ENCODE measurements around the gene TNIP1. TPM values are rescaled to one million over a fixed set of nuclear protein-coding genes. Genes with fewer than 3 reads are reported as not detected.
A peak's percentile ranks its signal among the peaks of the same experiment; 100 is the strongest.

Gene TNIP1, protein sequence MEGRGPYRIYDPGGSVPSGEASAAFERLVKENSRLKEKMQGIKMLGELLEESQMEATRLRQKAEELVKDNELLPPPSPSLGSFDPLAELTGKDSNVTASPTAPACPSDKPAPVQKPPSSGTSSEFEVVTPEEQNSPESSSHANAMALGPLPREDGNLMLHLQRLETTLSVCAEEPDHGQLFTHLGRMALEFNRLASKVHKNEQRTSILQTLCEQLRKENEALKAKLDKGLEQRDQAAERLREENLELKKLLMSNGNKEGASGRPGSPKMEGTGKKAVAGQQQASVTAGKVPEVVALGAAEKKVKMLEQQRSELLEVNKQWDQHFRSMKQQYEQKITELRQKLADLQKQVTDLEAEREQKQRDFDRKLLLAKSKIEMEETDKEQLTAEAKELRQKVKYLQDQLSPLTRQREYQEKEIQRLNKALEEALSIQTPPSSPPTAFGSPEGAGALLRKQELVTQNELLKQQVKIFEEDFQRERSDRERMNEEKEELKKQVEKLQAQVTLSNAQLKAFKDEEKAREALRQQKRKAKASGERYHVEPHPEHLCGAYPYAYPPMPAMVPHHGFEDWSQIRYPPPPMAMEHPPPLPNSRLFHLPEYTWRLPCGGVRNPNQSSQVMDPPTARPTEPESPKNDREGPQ
- 10 to 100 TPM; 63.4 to 72.3 (median 68.8) TPM for polyA plus RNA-seq (ENCODE audit: insufficient read length in 3 of 3)

DNA sequence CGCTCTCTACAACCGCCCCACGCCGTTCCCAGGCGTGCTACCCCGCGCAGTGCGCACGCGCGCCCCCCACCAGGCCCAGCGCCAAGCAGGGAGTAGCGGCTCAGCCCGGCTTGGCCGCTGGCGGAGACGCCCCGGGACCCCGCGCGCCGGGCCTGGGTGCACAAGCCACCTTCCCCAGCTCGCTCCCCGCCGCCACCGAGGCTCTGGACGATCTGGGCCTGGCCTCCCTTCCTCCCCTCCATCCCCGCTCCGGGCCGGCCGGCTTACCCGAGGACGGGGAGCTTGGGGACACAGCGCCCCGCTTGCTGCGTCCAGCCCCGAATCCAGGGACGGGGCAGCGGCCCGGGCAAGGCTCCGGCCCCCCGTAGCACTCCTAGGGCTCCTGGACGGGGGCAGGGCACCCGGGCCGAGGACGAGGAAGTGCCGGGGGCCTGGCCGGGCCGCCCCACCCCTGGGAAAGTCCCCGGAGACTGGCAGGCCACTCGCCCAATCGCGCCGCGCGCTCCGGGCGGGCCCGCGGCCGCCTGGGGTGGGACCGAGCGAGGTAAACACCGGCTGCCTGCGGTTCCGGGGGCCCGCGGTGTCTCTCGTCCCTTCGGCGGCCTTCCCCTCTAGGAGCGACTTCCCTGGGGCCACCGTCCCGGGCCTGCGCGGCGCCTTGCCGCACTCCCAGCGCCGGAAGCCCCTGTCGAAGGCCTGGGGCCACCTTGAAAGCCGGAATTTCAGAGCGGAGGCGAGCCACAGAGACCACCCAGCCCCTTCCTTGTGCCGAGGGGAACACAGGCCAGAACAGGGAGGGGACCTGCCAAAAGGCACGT lies at the start of gene TNIP1:
TNIP1 (minus strand) TSS at position 422 of the 818 bp plus-strand sequence. CDS start 15,939 bp downstream, outside the sequence.
- DNase-seq (ENCODE audit: low read depth in 3 of 3, low spot score in 2 of 3): peak; percentile 54 to 79 (median 72)

DNA sequence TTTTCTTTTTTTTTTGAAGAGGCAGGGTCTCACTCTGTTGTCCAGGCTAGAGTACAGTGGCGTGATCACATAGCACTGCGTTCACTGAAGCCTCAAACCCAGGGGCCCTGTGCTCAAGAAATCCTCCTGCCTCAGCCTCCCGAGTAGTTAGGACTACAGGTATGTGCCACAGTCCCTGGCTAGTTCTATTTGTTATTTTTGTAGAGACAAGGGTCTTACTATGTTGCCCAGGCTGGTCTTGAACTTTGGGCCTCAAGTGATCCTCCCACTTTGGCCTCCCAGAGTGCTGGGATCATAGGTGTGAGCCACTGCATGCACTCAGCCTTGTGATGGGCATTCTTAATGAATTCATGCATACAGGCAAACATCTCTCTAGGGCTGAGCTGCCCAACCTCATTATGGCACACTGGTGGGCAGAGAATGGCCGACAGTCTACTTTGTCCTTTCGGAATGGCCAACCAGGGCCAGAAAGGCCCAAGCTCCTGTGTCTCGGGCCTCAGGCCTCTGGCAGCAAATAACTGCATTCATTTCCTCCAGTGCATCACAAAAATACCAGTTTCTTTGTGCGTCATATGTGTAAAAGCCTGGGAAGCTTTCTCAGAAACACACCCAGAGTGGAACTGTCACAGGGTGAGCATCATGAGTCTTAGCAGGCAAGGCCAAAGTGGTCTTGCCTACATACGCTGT lies 49.5 kb upstream of the TNIP1 start:
- DNase-seq (ENCODE audit: low read depth in 3 of 3, low spot score in 2 of 3): no peak

DNA sequence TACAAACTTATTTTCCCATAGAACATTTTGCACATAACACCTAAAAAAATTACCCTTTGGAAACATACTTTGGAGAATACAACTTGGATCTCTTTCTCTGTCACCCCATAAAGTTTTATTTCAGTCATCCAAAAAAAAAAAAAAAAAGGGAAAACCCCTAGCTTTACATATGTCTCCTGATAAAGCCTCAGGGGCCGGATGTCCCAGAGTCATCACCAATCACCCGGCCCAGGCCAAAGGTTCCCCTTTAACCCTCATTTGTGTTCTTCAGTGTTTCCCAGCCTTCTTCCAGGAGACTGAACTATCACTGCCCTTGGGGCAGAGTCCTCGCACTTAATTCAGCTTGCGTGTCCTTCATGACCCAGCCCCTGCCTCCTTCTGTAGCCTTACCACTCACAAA lies 48.0 kb upstream of the TNIP1 start:
- DNase-seq (ENCODE audit: low read depth in 3 of 3, low spot score in 2 of 3): no peak

DNA sequence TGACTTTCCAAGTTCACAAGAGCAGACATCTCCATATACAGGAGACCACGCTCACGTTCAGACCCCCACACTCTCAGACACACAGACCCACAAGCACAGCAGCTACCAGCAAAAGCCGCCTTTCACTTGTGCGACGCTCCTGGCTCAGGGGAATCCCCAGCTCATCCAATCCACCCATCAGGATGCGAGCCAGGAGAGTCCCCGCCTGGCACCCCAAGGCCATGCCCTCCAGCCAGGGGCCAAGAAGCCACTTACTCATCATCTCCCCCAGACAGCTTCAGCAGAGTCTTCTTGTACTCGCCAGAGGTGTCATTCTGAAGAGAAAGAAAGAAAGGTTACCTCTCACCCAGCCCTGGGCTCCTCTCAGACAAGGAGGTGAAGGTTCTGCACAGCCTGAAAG lies 47.1 kb upstream of the TNIP1 start:
- no peak for DNase-seq (ENCODE audit: low read depth in 3 of 3, low spot score in 2 of 3)

DNA sequence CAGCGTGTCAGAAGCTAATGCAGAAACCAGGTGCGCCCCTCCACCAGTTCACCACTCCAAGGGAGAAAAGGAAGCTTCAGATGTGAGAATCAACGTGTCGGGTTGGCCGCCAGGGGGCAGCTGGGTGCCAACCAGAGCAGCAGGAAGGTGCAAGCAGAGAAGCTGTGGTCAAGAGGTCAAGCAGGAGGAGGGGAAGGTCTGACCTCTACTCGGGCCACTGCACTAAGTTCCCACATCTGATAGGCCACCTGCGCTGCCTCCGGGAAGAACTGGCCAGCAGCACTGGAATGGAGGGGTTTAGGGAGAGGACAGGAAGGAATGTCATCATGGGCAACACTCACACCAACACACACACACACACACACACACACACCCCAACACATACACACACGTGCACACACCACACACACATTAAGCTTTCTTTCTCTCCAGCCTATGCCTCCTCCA lies 45.4 kb upstream of the TNIP1 start:
- peak in 1 of 3 donors; percentile 51 for DNase-seq (ENCODE audit: low read depth in 3 of 3, low spot score in 2 of 3)

DNA sequence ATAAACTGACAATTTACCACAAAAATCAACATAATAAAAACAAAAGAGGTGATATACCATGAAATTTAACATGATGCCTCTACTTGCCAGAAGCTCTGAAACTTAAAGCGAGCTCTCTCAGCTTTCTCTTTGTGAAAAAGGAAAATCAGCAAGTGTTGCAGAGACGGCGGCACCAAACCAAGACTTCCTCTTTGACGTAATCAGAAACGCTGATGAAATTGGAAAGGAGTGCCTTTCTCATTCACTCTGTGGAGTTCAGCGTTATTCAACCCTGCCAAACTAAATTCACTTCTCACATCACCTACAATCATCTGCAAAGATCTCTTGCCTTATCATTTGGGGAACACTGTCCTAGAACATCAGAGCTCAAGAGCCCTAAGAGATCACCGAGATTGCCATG lies 44.6 kb upstream of the TNIP1 start:
- DNase-seq (ENCODE audit: low read depth in 3 of 3, low spot score in 2 of 3): no peak

DNA sequence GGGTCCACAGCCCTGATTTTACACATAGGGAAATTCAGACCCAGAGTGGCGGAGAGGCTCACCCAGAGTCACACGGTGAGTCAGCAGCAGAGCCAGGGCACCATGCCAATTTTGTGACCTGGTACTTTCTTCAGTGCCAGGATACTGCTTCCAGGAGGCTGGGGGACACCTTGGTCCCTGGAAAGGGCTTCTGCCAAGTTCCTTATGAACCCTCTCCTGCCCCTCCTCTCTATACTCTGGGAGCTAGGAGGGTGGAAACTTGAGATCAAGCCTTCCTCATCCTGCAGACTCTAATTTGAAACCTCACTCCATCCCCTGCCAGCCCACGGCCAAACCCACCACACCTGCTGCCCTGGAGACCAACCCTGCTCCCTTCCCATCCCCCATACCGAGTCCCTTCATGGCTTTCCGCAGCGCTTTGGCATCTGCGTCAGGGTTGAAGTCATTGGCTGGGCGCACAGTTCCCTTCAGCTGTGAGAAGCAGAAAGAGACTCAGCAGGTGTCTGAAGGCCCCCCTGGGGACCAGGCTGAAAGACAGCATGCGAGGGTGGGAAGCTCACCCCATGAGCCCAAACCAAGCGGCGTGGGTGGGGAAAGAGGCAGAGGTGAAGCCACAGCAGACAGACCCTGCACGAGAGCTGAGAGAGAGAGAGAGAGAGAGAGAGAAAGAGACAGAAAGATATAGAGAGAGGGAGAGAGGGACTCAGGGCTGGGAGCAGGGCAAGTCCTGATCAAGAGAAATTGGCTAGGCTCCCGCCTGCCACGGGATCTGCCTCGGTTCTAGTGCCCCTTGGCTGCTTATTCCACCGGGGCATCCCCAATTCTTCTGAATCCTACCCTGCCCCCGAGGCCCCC lies 43.3 kb upstream of the TNIP1 start:
- DNase-seq (ENCODE audit: low read depth in 3 of 3, low spot score in 2 of 3): no peak

DNA sequence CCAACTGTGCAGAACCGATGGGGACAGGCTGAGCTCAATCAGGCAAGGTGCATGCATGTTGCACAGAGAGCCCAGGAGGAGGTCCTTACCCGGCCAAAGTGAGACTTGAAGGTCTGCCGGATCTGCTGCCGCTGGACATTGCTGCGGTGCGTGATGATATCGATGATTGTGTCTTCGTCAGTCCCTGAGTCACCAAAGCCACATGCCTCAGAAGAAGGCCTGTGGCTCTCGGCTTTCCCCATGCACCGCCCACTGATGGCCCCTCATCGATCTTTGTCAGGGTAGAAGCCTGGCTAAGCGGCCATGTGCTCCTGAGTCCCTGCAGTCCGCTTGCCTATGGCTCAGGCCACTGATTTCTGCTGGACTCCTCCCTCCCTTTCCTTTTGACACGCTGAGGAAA lies 42.0 kb upstream of the TNIP1 start:
- DNase-seq (ENCODE audit: low read depth in 3 of 3, low spot score in 2 of 3): no peak

DNA sequence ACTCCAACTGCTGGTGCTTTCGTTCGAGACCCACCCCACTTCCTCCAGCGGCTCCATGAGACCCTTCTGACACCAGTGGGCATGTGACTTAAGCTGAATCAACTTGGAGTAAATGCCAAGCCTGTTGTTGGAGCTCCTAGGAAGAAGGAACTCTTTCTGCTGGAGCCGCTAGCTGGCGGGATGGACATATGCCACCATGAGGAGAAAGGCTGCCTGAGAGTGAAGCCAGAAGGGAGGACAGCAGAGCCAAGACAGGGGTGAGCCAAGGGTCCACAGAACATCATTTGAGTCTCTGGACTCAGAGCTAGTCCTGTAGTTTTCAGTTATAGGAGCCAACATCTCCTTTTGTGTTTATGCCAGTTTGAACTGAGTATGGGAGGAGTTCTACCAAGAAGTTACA lies 40.8 kb upstream of the TNIP1 start:
- no peak for DNase-seq (ENCODE audit: low read depth in 3 of 3, low spot score in 2 of 3)

DNA sequence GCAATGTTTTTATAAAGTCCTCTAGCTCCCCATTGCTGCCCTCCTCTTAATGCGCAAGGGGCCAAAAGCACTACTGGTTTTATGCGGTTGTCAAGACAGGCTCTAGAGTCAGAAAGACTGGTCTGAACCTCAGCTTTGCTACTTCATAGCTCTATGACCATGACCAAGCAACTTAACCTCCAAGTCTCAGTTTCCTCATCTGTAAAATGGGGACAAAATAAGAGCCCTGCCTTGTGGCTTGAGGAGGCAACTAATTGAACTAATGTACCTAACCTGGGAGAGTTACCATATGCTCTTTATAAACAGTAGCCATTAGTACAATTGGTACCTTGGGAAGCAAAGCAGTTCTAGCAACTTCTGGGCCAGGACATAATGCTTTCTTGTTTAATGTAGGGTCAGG lies 40.3 kb upstream of the TNIP1 start:
- no peak for DNase-seq (ENCODE audit: low read depth in 3 of 3, low spot score in 2 of 3)

DNA sequence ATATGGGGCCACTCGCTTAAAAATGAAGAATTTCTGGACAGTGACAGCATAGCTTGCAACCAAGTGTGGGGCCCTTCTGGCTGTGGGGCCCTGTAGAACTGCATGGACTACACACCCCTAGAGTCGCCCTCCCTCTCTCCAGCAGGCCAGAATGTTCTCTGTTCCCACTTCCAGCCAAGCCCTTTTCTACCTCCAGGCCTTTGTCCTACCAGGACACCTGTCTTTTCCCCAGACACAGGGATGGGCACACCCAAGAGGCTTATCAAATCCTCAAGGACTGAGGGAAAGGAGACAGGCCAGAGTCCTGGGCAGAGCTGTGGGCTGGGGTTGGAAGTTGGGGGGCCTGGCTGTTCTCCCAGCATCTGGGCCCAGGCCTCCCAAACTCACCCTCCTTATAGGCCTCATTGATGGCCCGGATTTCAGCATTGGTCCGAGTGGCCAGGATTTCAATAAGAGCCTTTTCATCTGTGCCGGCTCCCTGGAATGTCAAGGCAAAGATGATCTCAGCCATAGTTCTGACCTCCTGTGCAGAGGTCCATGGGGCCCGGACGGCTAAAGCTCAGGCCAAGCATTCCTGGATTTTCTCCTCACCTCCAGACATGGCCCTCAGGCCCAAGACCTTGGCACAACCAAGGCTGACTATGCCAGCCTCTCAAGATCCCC lies 38.2 kb upstream of the TNIP1 start:
- no peak for DNase-seq (ENCODE audit: low read depth in 3 of 3, low spot score in 2 of 3)

DNA sequence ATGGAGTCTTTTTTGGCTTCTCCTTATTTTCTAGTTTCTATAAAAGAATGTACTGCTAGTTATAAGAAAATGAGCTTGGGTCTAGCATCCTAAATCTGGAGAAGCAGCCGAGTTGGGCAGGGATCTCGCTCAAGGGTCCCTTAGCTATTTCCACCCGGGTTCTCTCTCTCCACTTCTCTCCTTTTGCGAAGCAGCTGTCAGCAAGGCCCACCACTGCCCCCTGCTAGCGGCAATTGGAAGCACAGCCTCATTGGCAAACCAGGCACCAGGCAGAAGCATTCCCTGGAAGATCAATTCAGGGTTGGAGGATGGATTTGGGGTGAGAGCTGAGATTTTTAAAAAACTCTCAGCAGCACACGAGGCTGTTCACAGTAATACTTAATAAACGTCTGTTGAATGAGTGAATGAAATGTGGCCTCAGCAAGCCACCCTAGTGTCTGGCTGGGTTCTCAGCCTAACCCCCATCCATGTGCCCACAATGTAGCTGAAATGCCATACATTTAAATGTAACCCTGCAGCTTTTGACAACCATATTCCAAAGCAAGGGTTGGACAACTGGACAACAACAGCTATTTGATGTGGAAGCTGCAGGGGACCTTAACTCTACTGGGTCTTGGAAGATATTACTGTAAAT lies 34.6 kb upstream of the TNIP1 start:
- no peak for DNase-seq (ENCODE audit: low read depth in 3 of 3, low spot score in 2 of 3)

DNA sequence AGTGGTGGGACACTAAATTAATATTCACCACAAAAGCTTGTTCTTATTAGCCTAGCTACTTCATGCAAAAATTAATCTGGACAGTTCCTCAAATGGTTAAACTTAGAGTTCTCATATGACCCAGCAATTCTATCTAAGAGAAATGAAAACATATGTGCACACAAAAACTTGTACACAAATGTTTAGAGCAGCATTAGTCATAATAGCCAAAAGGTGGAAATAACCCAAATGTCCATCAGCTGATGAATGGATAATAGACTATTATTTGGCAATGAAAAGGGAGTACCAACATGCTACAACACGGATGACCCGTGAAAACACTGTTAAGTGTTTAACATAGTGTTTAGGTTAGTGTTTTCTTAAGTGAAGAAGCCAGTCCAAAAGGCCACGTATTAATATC lies 32.8 kb upstream of the TNIP1 start:
- no peak for DNase-seq (ENCODE audit: low read depth in 3 of 3, low spot score in 2 of 3)

DNA sequence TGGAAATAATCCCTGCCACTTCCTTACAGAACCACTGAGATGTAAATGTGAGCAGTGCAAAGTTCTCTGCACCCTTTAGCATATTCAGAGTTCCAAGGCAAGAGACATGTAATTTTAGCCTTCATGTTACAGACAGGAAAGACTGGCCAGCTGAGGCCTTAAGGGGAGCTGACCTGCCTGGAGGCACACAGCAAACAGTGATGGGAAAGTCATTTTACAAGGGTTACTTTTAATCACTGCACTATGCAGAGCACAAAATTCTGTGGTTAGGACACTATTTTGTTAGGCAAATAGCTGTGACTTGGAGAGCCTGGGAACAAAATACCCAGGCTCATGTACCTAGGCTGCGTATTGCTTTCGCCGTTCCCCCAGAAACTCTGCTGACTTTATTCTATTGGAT lies 30.2 kb upstream of the TNIP1 start:
- no peak for DNase-seq (ENCODE audit: low read depth in 3 of 3, low spot score in 2 of 3)

DNA sequence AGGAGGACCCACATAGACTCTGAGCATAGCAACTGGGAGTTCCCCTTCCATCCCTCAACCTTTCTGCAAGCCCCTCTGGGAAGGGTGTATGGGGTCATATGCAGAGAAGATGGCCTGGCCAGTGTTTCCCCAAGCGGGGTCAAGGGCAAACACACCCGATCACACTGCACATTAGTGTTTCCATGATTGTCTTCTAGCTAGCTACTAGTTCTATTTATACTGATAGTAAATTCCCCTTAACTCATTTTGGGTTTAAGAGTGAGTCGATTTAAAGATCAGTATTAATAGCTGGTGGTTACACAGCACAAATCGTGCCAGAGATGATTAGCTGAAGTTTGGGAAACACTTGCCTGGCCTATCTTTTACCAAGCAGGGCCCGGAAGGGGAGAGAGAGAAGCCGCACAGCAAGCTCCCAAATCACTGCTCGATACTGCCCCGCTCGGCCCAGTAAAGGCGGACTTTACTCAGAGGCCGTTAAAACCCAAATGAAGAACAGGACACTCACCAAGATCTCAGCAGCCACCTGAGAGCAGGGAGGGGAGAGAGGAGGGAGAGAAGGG lies 29.4 kb upstream of the TNIP1 start:
- DNase-seq (ENCODE audit: low read depth in 3 of 3, low spot score in 2 of 3): no peak

DNA sequence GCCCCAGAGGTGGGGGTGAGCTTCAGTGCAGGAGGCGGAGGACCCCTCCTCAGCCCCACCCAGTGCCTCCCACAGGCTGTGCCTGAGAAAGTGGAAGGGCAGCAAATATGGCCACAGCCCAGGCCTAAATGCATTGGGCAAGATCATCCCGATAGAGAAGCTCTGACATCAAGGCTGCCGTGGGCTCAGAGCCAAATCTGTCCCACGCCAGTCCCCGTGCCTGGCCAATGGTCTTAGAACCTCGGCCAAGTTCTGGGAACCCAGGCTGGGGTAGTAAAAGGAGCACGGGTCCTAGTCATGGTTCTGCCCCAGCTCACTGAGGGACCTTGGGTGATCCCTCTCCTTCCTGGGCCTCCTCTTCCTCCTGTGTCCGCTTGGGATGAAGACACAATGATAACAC lies 27.7 kb upstream of the TNIP1 start:
- DNase-seq (ENCODE audit: low read depth in 3 of 3, low spot score in 2 of 3): no peak

DNA sequence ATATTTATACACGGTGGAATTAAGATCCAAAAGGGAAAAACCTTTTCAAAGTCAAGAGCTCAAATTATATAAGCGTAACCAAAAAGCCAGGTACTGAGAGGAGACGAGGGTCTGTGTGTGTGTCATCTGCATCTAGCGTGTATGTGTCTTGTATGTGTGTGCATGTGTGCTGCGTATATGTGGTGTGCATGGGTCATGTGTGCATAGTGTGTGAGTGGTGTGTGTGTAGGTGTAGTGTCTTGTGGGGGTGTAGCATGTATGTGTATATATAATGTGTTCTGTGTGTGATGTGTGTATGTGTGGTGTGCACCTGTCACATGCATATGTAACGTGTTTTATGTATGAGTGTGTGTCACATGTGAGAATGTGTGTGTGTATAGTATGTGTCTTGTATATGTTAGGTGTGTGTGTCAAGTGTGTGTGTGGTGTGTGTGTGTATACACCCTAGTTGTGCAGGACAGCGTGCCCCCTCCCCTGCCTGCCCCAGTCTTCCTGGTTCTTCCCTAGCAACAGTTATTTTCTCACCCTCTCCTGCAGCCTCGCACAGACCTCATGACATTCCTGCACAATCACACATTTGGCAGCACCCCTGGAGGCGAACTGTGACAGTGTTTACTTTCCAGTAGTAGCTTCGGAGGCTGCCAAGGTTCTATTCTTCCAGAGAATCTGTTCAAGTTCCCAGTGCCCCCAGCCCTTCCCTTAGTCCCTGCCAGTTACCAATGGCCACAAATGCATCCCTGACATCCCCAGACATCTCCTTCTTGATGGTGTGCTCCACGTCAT lies 27.1 kb upstream of the TNIP1 start:
- DNase-seq (ENCODE audit: low read depth in 3 of 3, low spot score in 2 of 3): no peak

DNA sequence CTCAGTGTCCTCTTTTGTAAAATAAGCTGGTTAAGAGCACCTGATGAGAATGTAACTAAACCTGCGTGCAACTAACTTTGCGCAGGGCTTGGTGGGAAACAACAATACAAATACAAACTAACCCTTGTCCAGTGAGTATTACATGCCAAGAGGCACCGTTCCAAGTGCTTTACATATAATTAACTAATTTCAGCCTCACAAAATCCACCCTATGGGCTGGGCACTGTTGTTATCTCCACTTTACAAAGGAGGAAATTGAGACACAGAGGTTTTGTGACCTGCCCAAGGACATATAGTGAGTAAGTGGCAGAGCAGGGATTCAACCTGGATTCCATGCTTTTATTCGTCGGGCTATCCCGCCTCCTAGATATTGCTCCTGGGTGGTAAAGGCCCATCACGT lies 26.2 kb upstream of the TNIP1 start:
- no peak for DNase-seq (ENCODE audit: low read depth in 3 of 3, low spot score in 2 of 3)

Data from right renal cortex interstitium (tissue), 3 donors.